Psoas muscle (tissue), 8 donors: ENCODE measurements around the gene FRMD6. TPM values are rescaled to one million over a fixed set of nuclear protein-coding genes. Genes with fewer than 3 reads are reported as not detected.

Experiments used
- ATAC-seq, 4 donors: fragments of 200-7000 bp; cut with Tn5 transposase; one replicate each; pipeline ENCODE4 v1.9.1; 2020; ENCODE audit warnings: moderate library complexity in 3 of 4, mild to moderate bottlenecking in 2 of 4
- DNase-seq, 2 donors: peaks; one replicate each; pipeline ENCODE4 v3.0.0-alpha.2; 2020
- H3K27ac ChIP-seq: fragments of 200-600 bp; one replicate; pipeline ENCODE4 v1.8.0; 2022
- H3K27me3 ChIP-seq, 3 donors: fragments of 200-600 bp in 1 of 3; one replicate each; pipeline versions ENCODE4 v1.6.1 to v1.8.0; 2013 to 2022; ENCODE audit warnings: low read length in 2 of 3, mild to moderate bottlenecking in 2 of 3, moderate library complexity in 1 of 3; ENCODE audit not compliant: insufficient read depth in 3 of 3
- H3K36me3 ChIP-seq, 2 donors: fragments of 200-600 bp in 1 of 2; one replicate each; pipeline versions ENCODE4 v1.6.1 to v1.8.0; 2013 to 2022; ENCODE audit warnings: low read depth in 1 of 2, mild to moderate bottlenecking in 1 of 2, moderate library complexity in 1 of 2; ENCODE audit not compliant: insufficient read depth in 1 of 2
- H3K4me1 ChIP-seq: fragments of 200-600 bp; one replicate; pipeline ENCODE4 v1.8.0; 2022
- H3K4me3 ChIP-seq: fragments of 200-600 bp; one replicate; pipeline ENCODE4 v1.8.0; 2022; ENCODE audit warnings: mild to moderate bottlenecking
- H3K9me3 ChIP-seq: fragments of 200-600 bp; one replicate; pipeline ENCODE4 v1.8.0; 2022
- WGBS, 3 donors: extraction: QIAGEN DNeasy Blood & Tissue Kit; methylation state at CpG; one replicate each; pipeline versions ENCODE4 v1.1.6 to v1.1.7; 2013; 5-methylcytosine and 5-hydroxymethylcytosine counted together
- intact Hi-C, 2 donors: fragments of 100-400 bp; cut with DNase I; formaldehyde crosslinking; loops; one replicate each; pipeline versions ENCODE4 v1.11.0 to v1.14.2; 2022
- polyA plus RNA-seq, 3 donors: library from polyadenylated mRNA; stranded (reverse); fragments of 200-250 nt; gene quantifications; one replicate each; pipeline ENCODE4 v1.2.3, GENCODE V29; 2013
- total RNA-seq, 4 donors: library from RNA; stranded (reverse); fragmentation: NEBNext Ultra II Directional in 2 of 4; extraction: Animal tissue kit (Norgen Biotek cat#: 25700) in 2 of 4; gene quantifications; one replicate each; pipeline versions ENCODE4 v1.2.1 to v1.2.4, GENCODE V29; 2021 to 2023
- TF ChIP-seq, protein P1 (sequence below): fragments of 200-600 bp; IDR thresholded peaks from one replicate; pipeline ENCODE4 v1.8.0; 2022; ENCODE audit warnings: antibody characterized with exemption
- donor health status: healthy with polysubstance abuse.
- donor health status: DM: no; HTN: no; CAD: no; lungs with moderate emphysema.
- donor health status: Bipolar disorder and iron deficiency.
- donor health status: healthy.
- donor health status: DM: yes; HTN: yes; CAD: no.
- donor health status: DM: no; HTN: no; CAD: no.
- donor health status: DM: no; HTN: no; CAD: no.
- donor health status: DM: yes; HTN: yes; CAD: no.

The FRMD6 gene
- total and polyA plus RNA-seq, 7 donors: 2.5 to 9.8 (median 5.0) TPM

DNA sequence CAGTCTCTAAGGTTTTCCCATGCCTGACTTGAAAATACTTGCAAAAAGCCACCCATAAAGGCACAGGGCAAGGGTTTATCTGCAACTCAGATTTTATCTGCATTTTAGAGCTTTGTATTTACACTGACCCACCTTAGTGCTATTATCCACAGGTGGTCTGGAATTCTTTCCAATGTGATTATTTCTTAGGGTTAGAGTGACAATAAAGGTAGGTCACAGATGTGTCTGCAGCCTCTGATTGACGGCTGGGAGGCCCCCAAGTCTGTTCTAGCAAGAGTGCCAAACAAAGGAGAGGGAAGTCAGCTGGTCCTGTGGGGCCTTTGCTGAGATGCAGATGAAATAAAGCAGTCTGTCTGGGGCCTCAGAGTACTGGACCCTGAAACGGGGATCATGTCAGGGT is 64.0 kb downstream of the FRMD6 start:
- DNase-seq (no peak), ATAC-seq (no peak)
- H3K27me3 ChIP-seq: no peaks in the 10 kb centered on the region
- TF ChIP-seq, protein P1, sequence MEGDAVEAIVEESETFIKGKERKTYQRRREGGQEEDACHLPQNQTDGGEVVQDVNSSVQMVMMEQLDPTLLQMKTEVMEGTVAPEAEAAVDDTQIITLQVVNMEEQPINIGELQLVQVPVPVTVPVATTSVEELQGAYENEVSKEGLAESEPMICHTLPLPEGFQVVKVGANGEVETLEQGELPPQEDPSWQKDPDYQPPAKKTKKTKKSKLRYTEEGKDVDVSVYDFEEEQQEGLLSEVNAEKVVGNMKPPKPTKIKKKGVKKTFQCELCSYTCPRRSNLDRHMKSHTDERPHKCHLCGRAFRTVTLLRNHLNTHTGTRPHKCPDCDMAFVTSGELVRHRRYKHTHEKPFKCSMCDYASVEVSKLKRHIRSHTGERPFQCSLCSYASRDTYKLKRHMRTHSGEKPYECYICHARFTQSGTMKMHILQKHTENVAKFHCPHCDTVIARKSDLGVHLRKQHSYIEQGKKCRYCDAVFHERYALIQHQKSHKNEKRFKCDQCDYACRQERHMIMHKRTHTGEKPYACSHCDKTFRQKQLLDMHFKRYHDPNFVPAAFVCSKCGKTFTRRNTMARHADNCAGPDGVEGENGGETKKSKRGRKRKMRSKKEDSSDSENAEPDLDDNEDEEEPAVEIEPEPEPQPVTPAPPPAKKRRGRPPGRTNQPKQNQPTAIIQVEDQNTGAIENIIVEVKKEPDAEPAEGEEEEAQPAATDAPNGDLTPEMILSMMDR: no peak
- no peak overlapping the region for H3K27ac ChIP-seq
- no peak overlapping the region for H3K4me3 ChIP-seq
- peaks cover 5% of the 10 kb centered on the region for H3K4me1 ChIP-seq
- peaks cover 3 to 40% of the 10 kb centered on the region in 2 donors for H3K36me3 ChIP-seq
- no peaks in the 10 kb centered on the region for H3K9me3 ChIP-seq
- intact Hi-C loops: no loop called here
- WGBS, 3 donors: 43 to 66% (median 63%) methylated on average over 2 of the region's 2 CpGs

DNA sequence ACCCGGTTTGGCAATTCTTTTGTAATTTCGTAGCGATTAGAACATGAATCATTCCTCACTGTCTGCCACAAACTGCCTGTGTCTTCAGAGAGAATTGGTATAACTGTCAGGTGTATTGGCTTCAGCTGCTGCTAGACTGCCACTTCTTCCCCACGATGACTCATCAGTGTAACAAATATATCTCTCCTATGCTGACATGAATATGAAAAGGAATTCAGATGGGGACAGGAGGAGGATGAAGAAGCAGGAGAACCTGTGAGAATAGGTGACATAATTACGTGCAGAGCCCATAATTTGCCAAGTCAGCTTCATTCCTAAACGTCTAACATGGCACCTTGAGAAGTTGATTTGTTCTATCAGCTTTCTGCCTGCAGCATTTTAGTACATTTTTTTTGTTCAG is 64.9 kb downstream of the FRMD6 start:
- 38 to 54% (median 39%) methylated on average over 6 of the region's 6 CpGs for WGBS, 3 donors
- ATAC-seq (peak; percentile 64 to 89 (median 75)), DNase-seq (no peak)
- H3K4me3 ChIP-seq: no peak overlapping the region
- H3K9me3 ChIP-seq: no peaks in the 10 kb centered on the region
- H3K36me3 ChIP-seq: peaks cover 6 to 37% of the 10 kb centered on the region in 2 donors
- no peak overlapping the region for H3K27ac ChIP-seq
- peaks cover 5% of the 10 kb centered on the region for H3K4me1 ChIP-seq
- intact Hi-C loops: no loop called here
- no peaks in the 10 kb centered on the region for H3K27me3 ChIP-seq
- TF ChIP-seq, protein P1: no peak

DNA sequence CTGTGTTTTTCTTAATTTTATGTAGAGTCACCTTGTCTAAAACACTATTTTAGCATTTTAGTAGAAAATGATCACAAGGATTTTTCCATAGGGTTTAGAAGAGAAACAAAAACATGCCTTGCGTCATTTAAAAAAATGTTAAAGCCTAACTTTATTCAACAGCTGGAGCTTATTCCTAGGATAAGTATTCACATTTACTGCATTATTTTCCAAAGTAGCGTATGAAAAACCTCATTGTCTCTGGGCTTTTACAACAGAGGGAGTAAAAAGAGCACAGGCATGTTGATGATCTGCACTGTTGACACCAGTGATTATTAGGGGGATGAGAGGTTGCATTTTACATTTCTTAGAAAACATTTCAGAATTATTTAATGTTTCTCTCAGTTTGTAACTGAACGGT is 66.1 kb downstream of the FRMD6 start:
- peaks cover 11 to 45% of the 10 kb centered on the region in 2 donors for H3K36me3 ChIP-seq
- H3K9me3 ChIP-seq: no peaks in the 10 kb centered on the region
- intact Hi-C loops: no loop called here
- ATAC-seq (no peak), DNase-seq (no peak)
- H3K27me3 ChIP-seq: no peaks in the 10 kb centered on the region
- TF ChIP-seq, protein P1: no peak
- 86 to 91% (median 88%) methylated on average over 3 of the region's 3 CpGs for WGBS, 3 donors
- no peak overlapping the region for H3K4me3 ChIP-seq
- peaks cover 5% of the 10 kb centered on the region for H3K4me1 ChIP-seq
- no peak overlapping the region for H3K27ac ChIP-seq

DNA sequence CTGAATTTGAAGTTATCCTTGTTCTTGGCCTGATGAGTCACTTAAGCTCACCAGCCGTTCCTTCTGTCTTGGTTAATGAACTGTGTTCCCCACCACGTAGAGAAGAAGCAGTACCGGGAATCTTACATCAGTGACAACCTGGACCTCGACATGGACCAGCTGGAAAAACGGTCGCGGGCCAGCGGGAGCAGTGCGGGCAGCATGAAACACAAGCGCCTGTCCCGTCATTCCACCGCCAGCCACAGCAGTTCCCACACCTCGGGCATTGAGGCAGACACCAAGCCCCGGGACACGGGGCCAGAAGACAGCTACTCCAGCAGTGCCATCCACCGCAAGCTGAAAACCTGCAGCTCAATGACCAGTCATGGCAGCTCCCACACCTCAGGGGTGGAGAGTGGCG is 68.2 kb downstream of the FRMD6 start:
- Histone ChIP-seq H3K4me1 (peaks cover 5% of the 10 kb centered on the region), H3K27me3 (no peaks in the 10 kb centered on the region), H3K36me3 (peaks cover 11 to 50% of the 10 kb centered on the region in 2 donors), H3K9me3 (no peaks in the 10 kb centered on the region), H3K27ac (no peak overlapping the region), H3K4me3 (no peak overlapping the region)
- intact Hi-C loops: no loop called here
- no peak for ATAC-seq
- 91 to 97% (median 94%) methylated on average over 17 of the region's 17 CpGs for WGBS, 3 donors
- TF ChIP-seq, protein P1: no peak
- no peak for DNase-seq

DNA sequence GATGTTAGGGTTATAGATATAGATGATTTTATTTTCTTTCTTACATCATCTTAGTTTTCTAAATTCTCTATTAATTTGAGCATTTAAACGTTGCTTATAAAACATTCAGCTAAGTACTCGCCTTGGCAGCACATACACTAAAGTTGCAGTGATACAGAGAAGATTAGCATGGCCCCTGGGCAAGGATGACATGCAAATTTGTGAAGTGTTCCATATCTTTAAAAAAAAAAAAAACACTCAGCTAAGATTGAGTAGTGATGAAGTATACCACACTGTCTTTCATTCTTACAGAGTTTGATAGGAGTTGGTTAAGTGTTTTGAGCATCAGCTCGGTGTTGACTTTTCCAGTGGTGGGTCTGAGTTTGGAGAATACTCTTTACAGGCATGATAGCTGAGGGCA is 72.3 kb downstream of the FRMD6 start:
- 85 to 90% (median 88%) methylated on average over 3 of the region's 3 CpGs for WGBS, 3 donors
- Histone ChIP-seq H3K36me3 (peaks cover 13 to 70% of the 10 kb centered on the region in 2 donors), H3K27me3 (no peaks in the 10 kb centered on the region), H3K27ac (no peak overlapping the region), H3K4me1 (no peaks in the 10 kb centered on the region), H3K9me3 (no peaks in the 10 kb centered on the region), H3K4me3 (no peak overlapping the region)
- DNase-seq: no peak
- no peak for ATAC-seq
- TF ChIP-seq, protein P1: no peak
- intact Hi-C loops: no loop called here
